Activated B cell treated with CpG ODN at 0.5 μM for 24 hours (primary cell): Measurements from ENCODE around the gene SLC51B. TPM values are rescaled to one million over a fixed set of nuclear protein-coding genes. Genes with fewer than 3 reads are reported as not detected.

Experiments used
- ATAC-seq: fragments of 200-7000 bp; cut with Tn5 transposase; one replicate; pipeline ENCODE4 v1.10.0; 2021; ENCODE audit warnings: low read depth, mild to moderate bottlenecking, moderate library complexity
- CTCF ChIA-PET: fragments of 350-600 bp; sonication (Branson Sonifier 250); formaldehyde crosslinking; loops from one replicate; lab custom pipeline; 2021; ENCODE audit warnings: antibody characterized with exemption; lab: Charles Lee
- POLR2A ChIA-PET: fragments of 350-600 bp; sonication (Branson Sonifier 250); formaldehyde crosslinking; loops from one replicate; lab custom pipeline; 2021; ENCODE audit warnings: antibody characterized with exemption; lab: Charles Lee
- DNase-seq: peaks from one replicate; pipeline ENCODE4 v3.0.0; 2022
- H3K27ac Mint-ChIP-seq: one replicate; pipeline ENCODE4 v1.8.0; 2020; ENCODE audit warnings: mixed read lengths
- H3K27me3 Mint-ChIP-seq: one replicate; pipeline ENCODE4 v1.8.0; 2021; ENCODE audit warnings: mixed read lengths
- H3K36me3 Mint-ChIP-seq: one replicate; pipeline ENCODE4 v1.8.0; 2021; ENCODE audit warnings: low read depth, mixed read lengths
- H3K4me1 Mint-ChIP-seq: one replicate; pipeline ENCODE4 v1.8.0; 2021; ENCODE audit warnings: mixed read lengths
- H3K4me3 Mint-ChIP-seq: one replicate; pipeline ENCODE4 v1.8.0; 2020; ENCODE audit warnings: mild to moderate bottlenecking, mixed read lengths
- H3K9me3 Mint-ChIP-seq: one replicate; pipeline ENCODE4 v1.8.0; 2020; ENCODE audit warnings: mixed read lengths
- CTCF ChIP-seq: fragments of 200-600 bp; IDR thresholded peaks from one replicate; pipeline ENCODE4 v1.8.0; 2022; ENCODE audit warnings: antibody characterized with exemption, mild to moderate bottlenecking
- intact Hi-C: fragments of 100-400 bp; cut with micrococcal nuclease; formaldehyde crosslinking; loops from one replicate; pipeline ENCODE4 v1.15.1; 2024
- total RNA-seq: library from RNA; stranded (reverse); gene quantifications from 2 replicates; pipeline ENCODE4 v1.2.3, GENCODE V29; 2022

SLC51B gene
- total RNA-seq, 1 donor from 2014 or later, result not detected

- H3K27ac Mint-ChIP-seq, result no peak overlapping the region
Observed at GRCh38 chr15:65027593-65027992, 17.6 kb upstream of the SLC51B start.

GRCh38 chr15:65028338-65028737 is 16.8 kb upstream of the SLC51B start:
- ChIA-PET CTCF (no interaction called here), POLR2A (interaction anchor here (0.6 kb wide), 1 partner anchor 39 kb away, joined by 5 read pairs; the partner anchor contains the start of gene SPG21)
- Mint-ChIP-seq H3K27me3 (peaks cover 7% of the 10 kb centered on the region), H3K36me3 (peaks cover 28% of the 10 kb centered on the region), H3K4me1 (peaks cover 19% of the 10 kb centered on the region), H3K9me3 (no peaks in the 10 kb centered on the region), H3K4me3 (peak overlapping the region; percentile 85), H3K27ac (peak overlapping the region; percentile 13)
- no peak for DNase-seq
- intact Hi-C loops, result no loop called here
- no peak for TF ChIP-seq CTCF
- no peak for ATAC-seq

More at GRCh38 chr15:65027593-65027992, 17.6 kb upstream of the SLC51B start:
- no peak for ATAC-seq
- no peak for DNase-seq
- H3K27me3 Mint-ChIP-seq, result peaks cover 7% of the 10 kb centered on the region
- H3K4me3 Mint-ChIP-seq, result no peak overlapping the region
- POLR2A ChIA-PET, result interaction anchor here (0.6 kb wide), 1 partner anchor 11 kb away, joined by 3 read pairs; no protein-coding TSS in a partner anchor
- TF ChIP-seq CTCF, result no peak
- intact Hi-C loops, result no loop called here
- peaks cover 31% of the 10 kb centered on the region for H3K36me3 Mint-ChIP-seq
- H3K4me1 Mint-ChIP-seq, result peaks cover 16% of the 10 kb centered on the region
- no peaks in the 10 kb centered on the region for H3K9me3 Mint-ChIP-seq
- CTCF ChIA-PET, result no interaction called here

GRCh38 chr15:65028921-65029735 is 16.1 kb upstream of the SLC51B start, which contains the start of gene MTFMT:
Gene MTFMT (minus strand): TSS chr15:65029639. CDS start chr15:65029613, 26 bp downstream.
- ChIA-PET POLR2A (interaction anchor here (0.6 kb wide), 1 partner anchor 40 kb away, joined by 5 read pairs; the partner anchor contains the start of gene SPG21), CTCF (no interaction called here)
- Mint-ChIP-seq H3K9me3 (no peaks in the 10 kb centered on the region), H3K27me3 (peaks cover 7% of the 10 kb centered on the region), H3K4me1 (peaks cover 23% of the 10 kb centered on the region), H3K4me3 (peak within 1 kb of the TSS; percentile 85), H3K36me3 (peaks cover 22% of the 10 kb centered on the region), H3K27ac (peak within 1 kb of the TSS; percentile 13)
- TF ChIP-seq CTCF, result no peak
- peak; percentile 96 for ATAC-seq
- DNase-seq, result peak; percentile 91
- intact Hi-C loops, result loop anchor here (1.0 kb wide), 2 partner anchors 39 to 275 kb away; partner anchors contain the start of gene RNU5B-1

- peaks cover 7% of the 10 kb centered on the region for H3K27me3 Mint-ChIP-seq
- no peak for DNase-seq
- intact Hi-C loops, result loop anchor here (1.0 kb wide), 2 partner anchors 39 to 275 kb away; partner anchors contain the start of gene RNU5B-1
- H3K4me3 Mint-ChIP-seq, result peak overlapping the region; percentile 85
- H3K4me1 Mint-ChIP-seq, result peaks cover 23% of the 10 kb centered on the region
- ATAC-seq, result no peak
- POLR2A ChIA-PET, result no interaction called here
- no peaks in the 10 kb centered on the region for H3K9me3 Mint-ChIP-seq
- TF ChIP-seq CTCF, result no peak
- H3K27ac Mint-ChIP-seq, result no peak overlapping the region
- CTCF ChIA-PET, result no interaction called here
- H3K36me3 Mint-ChIP-seq, result peaks cover 17% of the 10 kb centered on the region
Observed at GRCh38 chr15:65029736-65030208, 15.4 kb upstream of the SLC51B start.
